K562 (cell line): ENCODE measurements around the gene KLK3. TPM values are rescaled to one million over a fixed set of nuclear protein-coding genes. Genes with fewer than 3 reads are reported as not detected.

Source experiments
- CBFA2T2 ChIP-seq: fragments of 450-650 bp; conservative IDR thresholded peaks from 2 replicates; pipeline ENCODE4 v1.6.1; 2017; ENCODE audit warnings: mild to moderate bottlenecking
- ILF3 ChIP-seq: fragments of 450-650 bp; IDR thresholded peaks from 2 replicates; pipeline ENCODE4 v1.6.1; 2018; ENCODE audit warnings: antibody characterized with exemption, mild to moderate bottlenecking, moderate library complexity, borderline replicate concordance
- JUNB ChIP-seq: fragments of 450-650 bp; formaldehyde crosslinking; conservative IDR thresholded peaks from 2 replicates; pipeline ENCODE4 v1.4.0; 2020; ENCODE audit warnings: mild to moderate bottlenecking
- NCOA1 ChIP-seq: fragments of 450-650 bp; IDR thresholded peaks from 2 replicates; pipeline ENCODE4 v1.6.1; 2016; ENCODE audit warnings: low read depth
- NR2C2 ChIP-seq, 2 experiments: fragments of 200-800 bp in 1 of 2; sonication (Bioruptor generic) in 1 of 2; sonication (generic) in 1 of 2; formaldehyde crosslinking in 1 of 2; IDR thresholded peaks; 2 replicates each; pipeline versions ENCODE4 v1.6.1 to v1.8.0; 2016 to 2022; ENCODE audit warnings: mild to moderate bottlenecking in 1 of 2, missing compliant biosample characterization in 1 of 2, missing genetic modification characterization in 1 of 2, missing genetic modification reagents in 1 of 2
- RBM14 ChIP-seq: fragments of 200-400 bp; formaldehyde crosslinking; IDR thresholded peaks from 2 replicates; pipeline ENCODE4 v1.6.1; 2018; ENCODE audit warnings: low read depth, mild to moderate bottlenecking, low read length, moderate library complexity, borderline replicate concordance; ENCODE audit not compliant: insufficient read depth
- SMC3 ChIP-seq: conservative IDR thresholded peaks from 2 replicates; pipeline ENCODE4 v1.6.1; 2011; ENCODE audit warnings: low read depth, low read length, improper control_type of control experiment; ENCODE audit not compliant: insufficient read depth
- polyA plus RNA-seq, 8 experiments: library from polyadenylated mRNA; depleted of rRNA in 4 of 8; stranded (reverse) in 5 of 8; unstranded in 3 of 8; fragments of >200 nt; fragmentation: Nextera tagmentation in 2 of 8; fragmentation: Illumina TruSeq in 1 of 8; extraction: Ambion mirVana in 2 of 8; extraction: Trizol in 1 of 8; gene quantifications; 2 replicates each; pipeline versions ENCODE4 v1.2.1 to v1.2.3, GENCODE V29; 2011 to 2014; ENCODE audit warnings: inconsistent platforms in 1 of 8, missing spikeins in 1 of 8
- total RNA-seq, 7 experiments: library from RNA; depleted of rRNA in 6 of 7; stranded (reverse); fragments of >200 nt in 6 of 7; fragmentation: Illumina TruSeq in 2 of 7; extraction: Trizol in 2 of 7; gene quantifications; 2 replicates each; pipeline versions ENCODE4 v1.2.1 to v1.2.3, GENCODE V29; 2011 to 2021; ENCODE audit warnings: low replicate concordance in 1 of 7
- TF ChIP-seq, protein P1 (sequence below), 2 experiments: fragments of 450-650 bp; formaldehyde crosslinking in 1 of 2; IDR thresholded peaks; 2 replicates each; pipeline versions ENCODE4 v1.4.0 to v1.6.1; 2014 to 2020; ENCODE audit warnings: mild to moderate bottlenecking in 2 of 2, borderline replicate concordance in 1 of 2, low read depth in 1 of 2
- TF ChIP-seq, protein P2 (sequence below): sonication (generic); formaldehyde crosslinking; IDR thresholded peaks from 2 replicates; pipeline ENCODE4 v1.8.0; 2022; ENCODE audit warnings: missing genetic modification reagents, mild to moderate bottlenecking, moderate library complexity, borderline replicate concordance
- TF ChIP-seq, protein P3 (sequence below): fragments of 450-650 bp; IDR thresholded peaks from 2 replicates; pipeline ENCODE4 v1.6.1; 2016; ENCODE audit warnings: antibody characterized with exemption
- TF ChIP-seq, protein P4 (sequence below): fragments of 200-800 bp; sonication (Bioruptor generic); IDR thresholded peaks from 2 replicates; pipeline ENCODE4 v1.6.1; 2017; ENCODE audit warnings: missing genetic modification characterization, missing compliant biosample characterization
- TF ChIP-seq, protein P5 (sequence below): fragments of 250-450 bp; sonication (Bioruptor Pico); IDR thresholded peaks from 2 replicates; pipeline ENCODE4 v1.8.0; 2022; ENCODE audit warnings: inconsistent platforms, mild to moderate bottlenecking, moderate library complexity, borderline replicate concordance

The KLK3 gene
- total and polyA plus RNA-seq, 9 of the 15 experiments (the other 6 are each of a cell fraction or from before 2014, with no cell fraction given): not detected

DNA sequence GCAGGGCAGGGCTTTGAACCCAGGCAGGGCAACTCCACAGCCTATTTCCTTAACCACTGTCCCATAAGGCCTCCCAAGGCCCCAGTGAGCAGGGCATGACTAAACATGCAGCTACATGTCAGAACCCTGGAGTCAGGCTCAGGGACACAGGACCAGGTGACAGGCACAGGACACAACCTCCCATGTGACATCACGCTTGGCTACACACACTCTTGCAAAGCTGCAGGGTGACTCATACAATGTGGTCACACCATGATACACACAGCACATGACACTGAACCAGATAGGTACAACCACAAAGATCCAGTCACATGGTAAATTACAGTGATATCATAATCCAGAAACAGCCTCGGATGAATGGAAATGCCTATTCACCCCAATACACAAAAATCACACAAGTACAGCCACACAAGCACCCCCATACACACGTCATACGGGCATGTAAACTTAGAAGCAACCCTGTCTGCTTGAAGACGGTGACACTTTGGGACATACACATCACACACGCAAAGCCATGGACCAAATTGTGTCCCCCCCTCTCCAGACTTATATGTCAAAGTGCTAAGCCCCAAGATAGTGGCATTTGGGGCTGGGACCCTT, 42.0 kb downstream of the KLK3 start (continued):
- TF ChIP-seq, protein P1, sequence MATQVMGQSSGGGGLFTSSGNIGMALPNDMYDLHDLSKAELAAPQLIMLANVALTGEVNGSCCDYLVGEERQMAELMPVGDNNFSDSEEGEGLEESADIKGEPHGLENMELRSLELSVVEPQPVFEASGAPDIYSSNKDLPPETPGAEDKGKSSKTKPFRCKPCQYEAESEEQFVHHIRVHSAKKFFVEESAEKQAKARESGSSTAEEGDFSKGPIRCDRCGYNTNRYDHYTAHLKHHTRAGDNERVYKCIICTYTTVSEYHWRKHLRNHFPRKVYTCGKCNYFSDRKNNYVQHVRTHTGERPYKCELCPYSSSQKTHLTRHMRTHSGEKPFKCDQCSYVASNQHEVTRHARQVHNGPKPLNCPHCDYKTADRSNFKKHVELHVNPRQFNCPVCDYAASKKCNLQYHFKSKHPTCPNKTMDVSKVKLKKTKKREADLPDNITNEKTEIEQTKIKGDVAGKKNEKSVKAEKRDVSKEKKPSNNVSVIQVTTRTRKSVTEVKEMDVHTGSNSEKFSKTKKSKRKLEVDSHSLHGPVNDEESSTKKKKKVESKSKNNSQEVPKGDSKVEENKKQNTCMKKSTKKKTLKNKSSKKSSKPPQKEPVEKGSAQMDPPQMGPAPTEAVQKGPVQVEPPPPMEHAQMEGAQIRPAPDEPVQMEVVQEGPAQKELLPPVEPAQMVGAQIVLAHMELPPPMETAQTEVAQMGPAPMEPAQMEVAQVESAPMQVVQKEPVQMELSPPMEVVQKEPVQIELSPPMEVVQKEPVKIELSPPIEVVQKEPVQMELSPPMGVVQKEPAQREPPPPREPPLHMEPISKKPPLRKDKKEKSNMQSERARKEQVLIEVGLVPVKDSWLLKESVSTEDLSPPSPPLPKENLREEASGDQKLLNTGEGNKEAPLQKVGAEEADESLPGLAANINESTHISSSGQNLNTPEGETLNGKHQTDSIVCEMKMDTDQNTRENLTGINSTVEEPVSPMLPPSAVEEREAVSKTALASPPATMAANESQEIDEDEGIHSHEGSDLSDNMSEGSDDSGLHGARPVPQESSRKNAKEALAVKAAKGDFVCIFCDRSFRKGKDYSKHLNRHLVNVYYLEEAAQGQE (IDR thresholded peaks at IDR 0.05; ENCODE audit: borderline replicate concordance): peak; percentile 36; the same call in 1 of the 2 replicates
- TF ChIP-seq, protein P1 (CRISPR knock-in tag; IDR thresholded peaks at IDR 0.05; ENCODE audit: low read depth): no peak
- TF ChIP-seq, protein P2, sequence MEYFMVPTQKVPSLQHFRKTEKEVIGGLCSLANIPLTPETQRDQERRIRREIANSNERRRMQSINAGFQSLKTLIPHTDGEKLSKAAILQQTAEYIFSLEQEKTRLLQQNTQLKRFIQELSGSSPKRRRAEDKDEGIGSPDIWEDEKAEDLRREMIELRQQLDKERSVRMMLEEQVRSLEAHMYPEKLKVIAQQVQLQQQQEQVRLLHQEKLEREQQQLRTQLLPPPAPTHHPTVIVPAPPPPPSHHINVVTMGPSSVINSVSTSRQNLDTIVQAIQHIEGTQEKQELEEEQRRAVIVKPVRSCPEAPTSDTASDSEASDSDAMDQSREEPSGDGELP: peak; percentile 87
- TF ChIP-seq, protein P3, sequence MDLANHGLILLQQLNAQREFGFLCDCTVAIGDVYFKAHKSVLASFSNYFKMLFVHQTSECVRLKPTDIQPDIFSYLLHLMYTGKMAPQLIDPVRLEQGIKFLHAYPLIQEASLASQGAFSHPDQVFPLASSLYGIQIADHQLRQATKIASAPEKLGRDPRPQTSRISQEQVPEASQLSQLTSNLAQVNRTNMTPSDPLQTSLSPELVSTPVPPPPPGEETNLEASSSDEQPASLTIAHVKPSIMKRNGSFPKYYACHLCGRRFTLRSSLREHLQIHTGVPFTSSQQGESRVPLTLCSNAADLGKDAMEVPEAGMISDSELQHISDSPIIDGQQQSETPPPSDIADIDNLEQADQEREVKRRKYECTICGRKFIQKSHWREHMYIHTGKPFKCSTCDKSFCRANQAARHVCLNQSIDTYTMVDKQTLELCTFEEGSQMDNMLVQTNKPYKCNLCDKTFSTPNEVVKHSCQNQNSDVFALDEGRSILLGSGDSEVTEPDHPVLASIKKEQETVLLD: no peak
- TF ChIP-seq, protein P4, sequence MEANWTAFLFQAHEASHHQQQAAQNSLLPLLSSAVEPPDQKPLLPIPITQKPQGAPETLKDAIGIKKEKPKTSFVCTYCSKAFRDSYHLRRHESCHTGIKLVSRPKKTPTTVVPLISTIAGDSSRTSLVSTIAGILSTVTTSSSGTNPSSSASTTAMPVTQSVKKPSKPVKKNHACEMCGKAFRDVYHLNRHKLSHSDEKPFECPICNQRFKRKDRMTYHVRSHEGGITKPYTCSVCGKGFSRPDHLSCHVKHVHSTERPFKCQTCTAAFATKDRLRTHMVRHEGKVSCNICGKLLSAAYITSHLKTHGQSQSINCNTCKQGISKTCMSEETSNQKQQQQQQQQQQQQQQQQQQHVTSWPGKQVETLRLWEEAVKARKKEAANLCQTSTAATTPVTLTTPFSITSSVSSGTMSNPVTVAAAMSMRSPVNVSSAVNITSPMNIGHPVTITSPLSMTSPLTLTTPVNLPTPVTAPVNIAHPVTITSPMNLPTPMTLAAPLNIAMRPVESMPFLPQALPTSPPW (CRISPR knock-in tag): no peak
- no peak for TF ChIP-seq SMC3
- TF ChIP-seq NCOA1: peak; percentile 77
- TF ChIP-seq CBFA2T2: peak; percentile 67
- no peak for TF ChIP-seq ILF3
- TF ChIP-seq RBM14: no peak
- TF ChIP-seq NR2C2 (CRISPR knock-in tag; IDR thresholded peaks at IDR 0.05): 0 out of 2 replicates have a peak, but pooled peaks have one; percentile 62
- TF ChIP-seq NR2C2 (tag; IDR thresholded peaks at IDR 0.05): no peak; the same call in 1 of the 2 replicates
- TF ChIP-seq JUNB (CRISPR knock-in tag): peak; percentile 97
- TF ChIP-seq, protein P5, sequence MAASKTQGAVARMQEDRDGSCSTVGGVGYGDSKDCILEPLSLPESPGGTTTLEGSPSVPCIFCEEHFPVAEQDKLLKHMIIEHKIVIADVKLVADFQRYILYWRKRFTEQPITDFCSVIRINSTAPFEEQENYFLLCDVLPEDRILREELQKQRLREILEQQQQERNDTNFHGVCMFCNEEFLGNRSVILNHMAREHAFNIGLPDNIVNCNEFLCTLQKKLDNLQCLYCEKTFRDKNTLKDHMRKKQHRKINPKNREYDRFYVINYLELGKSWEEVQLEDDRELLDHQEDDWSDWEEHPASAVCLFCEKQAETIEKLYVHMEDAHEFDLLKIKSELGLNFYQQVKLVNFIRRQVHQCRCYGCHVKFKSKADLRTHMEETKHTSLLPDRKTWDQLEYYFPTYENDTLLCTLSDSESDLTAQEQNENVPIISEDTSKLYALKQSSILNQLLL (CRISPR knock-in tag): no peak
